ENCODE measurements around the gene CIAO3.
A peak's percentile ranks its signal among the peaks of the same experiment; 100 is the strongest.
"Not testable (repeated sequence)": the region's sequence is repeated elsewhere in the genome, so short reads cannot be mapped to it uniquely, and the experiment has no call there.

Gene CIAO3

DNA sequence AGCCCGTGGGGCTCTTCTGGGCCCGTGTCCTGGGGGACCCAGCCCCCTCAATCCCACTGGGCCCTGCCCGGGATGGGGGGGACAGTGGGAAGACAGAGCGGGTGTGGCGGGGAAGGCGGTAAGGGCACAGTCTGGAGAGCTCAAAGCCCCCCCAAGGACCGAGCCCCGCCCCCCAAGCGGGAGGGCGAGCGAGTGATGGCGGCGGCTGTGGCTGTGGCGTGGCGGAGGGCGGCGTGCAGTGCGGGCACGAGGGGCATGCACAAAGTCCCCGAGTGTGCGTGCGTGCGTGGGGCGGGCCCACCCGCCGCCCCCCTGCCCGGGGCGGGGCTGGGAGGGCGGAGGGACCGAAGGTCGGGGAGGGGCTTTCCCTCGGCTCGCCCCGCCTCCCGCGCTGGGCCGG is 47.0 kb downstream of the CIAO3 start:
- no peak overlapping the region for H3K4me3 ChIP-seq (ENCODE audit: low read depth, low read length)
- no peak for DNase-seq (ENCODE audit: low read depth)
- TF ChIP-seq, protein P1, sequence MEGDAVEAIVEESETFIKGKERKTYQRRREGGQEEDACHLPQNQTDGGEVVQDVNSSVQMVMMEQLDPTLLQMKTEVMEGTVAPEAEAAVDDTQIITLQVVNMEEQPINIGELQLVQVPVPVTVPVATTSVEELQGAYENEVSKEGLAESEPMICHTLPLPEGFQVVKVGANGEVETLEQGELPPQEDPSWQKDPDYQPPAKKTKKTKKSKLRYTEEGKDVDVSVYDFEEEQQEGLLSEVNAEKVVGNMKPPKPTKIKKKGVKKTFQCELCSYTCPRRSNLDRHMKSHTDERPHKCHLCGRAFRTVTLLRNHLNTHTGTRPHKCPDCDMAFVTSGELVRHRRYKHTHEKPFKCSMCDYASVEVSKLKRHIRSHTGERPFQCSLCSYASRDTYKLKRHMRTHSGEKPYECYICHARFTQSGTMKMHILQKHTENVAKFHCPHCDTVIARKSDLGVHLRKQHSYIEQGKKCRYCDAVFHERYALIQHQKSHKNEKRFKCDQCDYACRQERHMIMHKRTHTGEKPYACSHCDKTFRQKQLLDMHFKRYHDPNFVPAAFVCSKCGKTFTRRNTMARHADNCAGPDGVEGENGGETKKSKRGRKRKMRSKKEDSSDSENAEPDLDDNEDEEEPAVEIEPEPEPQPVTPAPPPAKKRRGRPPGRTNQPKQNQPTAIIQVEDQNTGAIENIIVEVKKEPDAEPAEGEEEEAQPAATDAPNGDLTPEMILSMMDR (IDR thresholded peaks at IDR 0.05; ENCODE audit: insufficient read depth, low read depth, low read length, missing control alignments), result no peak

DNA sequence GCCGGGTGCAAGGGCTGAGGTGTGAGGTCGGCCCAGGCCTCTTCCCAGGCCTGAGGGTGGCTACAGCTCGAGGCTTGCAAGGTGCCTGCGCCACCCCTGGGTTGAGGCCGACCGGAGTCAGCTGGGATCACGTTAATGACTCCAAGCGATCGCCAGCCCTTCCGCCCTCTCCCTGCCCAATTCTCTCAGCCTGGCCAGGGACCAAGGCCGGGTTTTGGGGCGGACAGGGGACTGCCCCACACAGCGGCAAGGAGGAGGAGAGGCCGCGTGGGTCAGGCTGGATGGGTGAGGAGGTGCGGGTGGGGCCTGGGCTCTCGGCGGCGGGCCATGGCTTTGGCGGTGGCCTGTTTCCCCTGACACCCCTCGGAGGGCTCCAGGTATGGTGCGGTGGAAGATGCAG is 47.4 kb downstream of the CIAO3 start:
- TF ChIP-seq, protein P1 (IDR thresholded peaks at IDR 0.05; ENCODE audit: insufficient read depth, low read depth, low read length, missing control alignments), result no peak

DNA sequence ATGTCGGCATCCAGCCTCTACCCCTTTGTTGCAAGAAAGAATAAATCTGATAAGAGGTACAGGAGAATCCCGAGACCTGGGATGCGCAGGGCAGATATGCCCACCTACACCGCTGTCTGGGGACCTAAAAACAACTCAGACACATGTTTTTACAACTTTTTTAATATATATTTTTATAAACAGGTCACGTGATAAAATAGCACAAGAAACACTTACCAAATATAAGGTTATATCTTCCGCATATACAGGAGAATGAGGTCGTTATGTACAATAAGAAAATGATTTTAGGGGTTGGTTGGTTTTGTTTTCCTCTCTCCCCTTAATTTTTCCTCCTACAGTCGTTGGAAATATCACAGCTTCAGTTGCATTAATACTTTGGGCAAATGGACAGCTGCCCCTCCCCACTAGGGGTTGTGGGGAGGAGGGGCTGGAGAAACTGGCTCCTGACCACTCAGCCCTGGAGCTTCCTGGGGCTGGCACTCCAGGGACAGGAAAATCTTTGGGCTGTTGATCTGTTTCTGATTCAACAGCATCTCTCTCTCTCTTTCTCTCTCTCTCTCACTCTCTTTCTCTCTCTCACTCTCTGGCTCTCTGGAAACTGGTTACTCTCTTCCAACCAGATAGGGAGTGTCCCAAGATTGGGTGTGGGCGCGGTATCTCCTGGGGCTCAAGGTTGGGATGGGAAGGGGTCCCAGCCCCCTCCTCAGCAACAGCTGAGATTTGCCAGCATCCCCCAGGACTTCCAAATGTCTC is 48.3 kb downstream of the CIAO3 start:
- no peak overlapping the region for H3K4me3 ChIP-seq (ENCODE audit: low read depth, low read length)
- no peak for DNase-seq (ENCODE audit: low read depth)
- TF ChIP-seq, protein P1 (IDR thresholded peaks at IDR 0.05; ENCODE audit: insufficient read depth, low read depth, low read length, missing control alignments), result no peak

More for the DNA sequence above, 47.4 kb downstream of the CIAO3 start:
- H3K4me3 ChIP-seq (ENCODE audit: low read depth, low read length), result no peak overlapping the region
- no peak for DNase-seq (ENCODE audit: low read depth)

DNA sequence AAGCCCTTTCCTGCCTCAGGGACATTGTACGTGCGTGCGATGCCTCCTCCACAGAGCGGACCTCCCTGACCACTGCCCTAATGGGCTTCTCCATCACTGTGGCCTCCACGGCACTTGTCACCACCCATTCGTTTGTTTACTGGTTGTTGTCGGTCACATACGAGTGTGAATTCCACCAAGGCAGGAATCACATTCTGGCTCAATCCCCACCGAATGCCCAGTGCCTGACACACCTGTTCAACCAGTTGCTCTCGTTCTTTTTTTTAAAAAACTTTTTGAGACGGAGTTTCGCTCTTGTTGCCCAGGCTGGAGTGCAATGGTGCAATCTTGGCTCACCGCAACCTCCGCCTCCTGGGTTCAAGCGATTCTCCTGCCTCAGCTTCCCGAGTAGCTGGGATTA is 49.6 kb downstream of the CIAO3 start:
- H3K4me3 ChIP-seq (ENCODE audit: low read depth, low read length); DNase-seq (ENCODE audit: low read depth): not testable (repeated sequence)

DNA sequence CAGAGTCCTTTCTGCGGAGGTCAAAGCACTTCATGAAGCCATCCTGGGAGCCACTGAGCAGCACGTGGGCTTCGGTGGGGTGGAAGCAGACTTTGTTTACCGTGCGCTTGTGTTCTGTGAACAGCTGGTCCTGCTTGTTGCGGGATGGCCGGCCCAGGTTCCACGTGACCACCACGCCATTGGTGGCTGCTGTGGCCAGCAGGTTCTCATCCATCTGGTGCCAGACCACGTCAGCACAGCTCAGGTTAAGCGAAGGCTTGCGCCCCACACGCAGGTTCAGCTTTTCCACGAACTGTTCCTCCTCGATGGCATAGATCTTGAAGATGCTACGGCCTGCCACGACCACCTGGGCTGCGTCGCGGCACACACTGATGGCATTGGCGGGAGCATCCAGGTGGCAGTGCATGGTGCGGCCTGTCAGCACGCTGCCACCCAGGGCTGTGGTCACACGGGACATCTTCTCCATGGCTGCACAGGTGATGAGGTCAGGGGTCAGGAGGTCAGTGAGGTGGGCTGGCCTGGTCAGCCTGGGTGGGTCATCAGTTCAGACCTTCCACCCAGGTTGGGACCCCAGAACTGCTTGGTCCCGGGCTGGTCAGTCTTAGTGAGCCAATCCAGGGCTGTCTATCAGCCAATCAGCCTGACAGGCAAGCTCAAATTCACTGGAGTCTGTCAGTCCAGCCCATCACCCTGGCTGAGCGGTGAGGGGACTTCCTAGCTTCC is 51.5 kb downstream of the CIAO3 start:
- DNase-seq (ENCODE audit: low read depth), result no peak
- H3K4me3 ChIP-seq (ENCODE audit: low read depth, low read length), result peak overlapping the region; percentile 75

DNA sequence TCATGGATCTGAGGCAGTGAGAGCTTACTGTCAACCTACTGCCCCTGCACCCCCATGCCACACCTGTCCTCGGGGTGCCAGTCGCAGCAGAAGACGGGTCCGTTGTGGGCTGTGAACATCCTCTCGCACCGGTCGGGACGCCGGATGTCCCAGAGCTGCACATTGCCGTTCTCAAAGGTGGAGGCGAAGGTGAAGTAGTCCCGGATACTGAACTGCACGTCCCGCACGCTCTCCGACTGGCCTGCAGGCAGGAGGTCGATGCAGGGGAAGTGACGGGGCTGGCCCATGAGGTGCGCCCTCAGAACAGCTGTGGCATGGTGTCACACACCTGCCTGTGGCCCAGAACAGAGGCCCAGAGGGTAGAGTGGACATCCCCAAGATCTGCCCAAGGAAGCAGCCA is 53.3 kb downstream of the CIAO3 start:
- TF ChIP-seq, protein P1 (IDR thresholded peaks at IDR 0.05; ENCODE audit: insufficient read depth, low read depth, low read length, missing control alignments), result no peak
- no peak for DNase-seq (ENCODE audit: low read depth)
- no peak overlapping the region for H3K4me3 ChIP-seq (ENCODE audit: low read depth, low read length)

More for the DNA sequence above, 51.5 kb downstream of the CIAO3 start:
- TF ChIP-seq, protein P1 (IDR thresholded peaks at IDR 0.05; ENCODE audit: insufficient read depth, low read depth, low read length, missing control alignments), result no peak

DNA sequence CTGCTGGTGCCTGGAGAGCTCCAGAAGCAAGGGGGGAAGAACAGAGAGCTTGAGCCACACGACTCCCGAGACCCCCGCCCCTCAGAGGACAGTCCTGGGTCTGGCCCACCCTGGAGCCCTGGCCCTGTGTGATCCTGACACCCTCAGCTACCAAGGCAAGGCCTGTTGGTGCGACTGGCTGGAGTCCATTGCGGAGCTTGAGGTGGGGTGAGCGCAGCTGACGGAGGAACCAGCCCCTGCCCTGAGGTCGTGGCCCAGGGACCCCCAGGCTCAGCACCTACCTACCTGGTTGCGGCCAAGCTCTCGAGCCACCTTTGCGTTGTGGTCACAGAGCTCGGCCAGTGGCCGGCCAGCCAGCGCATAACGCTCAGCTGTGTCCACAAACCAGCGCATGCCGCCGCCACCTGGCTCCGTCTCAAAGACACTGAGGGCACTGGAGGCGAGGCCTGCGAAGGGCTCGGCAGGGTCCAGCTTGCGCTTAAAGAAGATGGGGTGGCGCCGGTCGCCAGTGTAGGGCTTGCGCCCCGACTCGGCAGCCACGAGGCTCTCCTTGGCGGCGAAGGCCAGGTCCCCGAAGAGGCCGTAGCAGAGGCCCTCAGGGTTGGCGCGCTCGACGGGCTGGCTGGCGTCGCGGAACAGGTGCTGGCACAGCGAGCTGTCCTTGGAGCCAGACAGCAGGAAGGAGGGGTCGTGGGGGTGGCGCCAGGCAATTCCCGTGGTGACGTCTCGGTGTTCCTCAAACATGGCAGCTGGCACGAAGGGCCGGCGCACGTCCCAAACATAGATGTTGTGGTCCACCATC is 54.1 kb downstream of the CIAO3 start:
- TF ChIP-seq, protein P1 (IDR thresholded peaks at IDR 0.05; ENCODE audit: insufficient read depth, low read depth, low read length, missing control alignments), result no peak
- H3K4me3 ChIP-seq (ENCODE audit: low read depth, low read length), result no peak overlapping the region
- DNase-seq (ENCODE audit: low read depth), result no peak
